ENCODE measurements around the gene HLA-G. TPM values are rescaled to one million over a fixed set of nuclear protein-coding genes. Genes with fewer than 3 reads are reported as not detected.

Gene HLA-G
- polyA plus RNA-seq, 1 donor from 2014 or later = 3.5 TPM

DNA sequence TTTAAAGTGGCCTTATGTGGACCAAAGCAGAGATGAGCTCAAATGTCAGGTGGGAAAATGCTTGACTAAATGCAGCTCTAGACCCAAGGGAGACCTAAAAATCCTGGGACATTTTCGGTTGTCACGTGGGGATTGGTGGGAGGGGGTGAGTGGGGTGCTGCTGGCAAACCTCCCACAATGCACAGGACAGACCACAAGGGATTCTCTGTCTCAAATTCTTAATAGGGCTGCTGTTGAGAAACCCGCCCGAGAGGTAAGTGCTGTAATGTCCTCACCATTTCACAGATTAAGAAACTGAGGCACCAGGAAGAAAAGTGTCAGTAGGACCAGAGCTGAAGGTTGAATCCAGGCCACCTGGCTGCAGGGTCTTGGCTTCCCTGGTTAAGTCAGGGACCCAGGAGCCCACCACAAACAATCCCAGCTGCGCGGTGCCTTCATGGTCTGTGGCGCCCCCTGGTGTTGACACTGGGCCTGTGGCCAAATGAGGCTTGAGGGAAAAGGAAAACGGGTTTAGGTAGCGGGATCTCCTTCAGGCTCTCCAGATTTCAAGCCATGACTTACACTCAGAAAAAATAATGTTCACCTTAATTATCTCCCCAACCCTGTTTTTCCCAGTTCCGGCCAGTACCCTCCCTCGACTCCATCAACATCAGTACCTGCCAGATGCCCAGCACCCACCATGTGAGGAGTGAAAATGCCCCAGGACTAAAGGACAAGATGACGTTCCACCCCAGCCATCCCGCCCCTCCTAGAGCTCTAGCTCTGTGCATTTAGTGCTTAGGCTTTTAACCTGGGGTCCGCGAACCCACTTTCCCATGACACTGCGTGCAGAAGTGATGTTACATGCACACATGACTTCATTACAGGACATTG is 7.2 kb downstream of the HLA-G start:
- H3K4me3 Mint-ChIP-seq = no peak overlapping the region
- peaks cover 39% of the 10 kb centered on the region for H3K27me3 Mint-ChIP-seq
- H3K27ac Mint-ChIP-seq = no peak overlapping the region
- H3K4me1 Mint-ChIP-seq = peaks cover 0 to 5% (median 0%) of the 10 kb centered on the region in 3 donors
- no peaks in the 10 kb centered on the region for H3K36me3 Mint-ChIP-seq
- H3K9me3 Mint-ChIP-seq = no peaks in the 10 kb centered on the region

DNA sequence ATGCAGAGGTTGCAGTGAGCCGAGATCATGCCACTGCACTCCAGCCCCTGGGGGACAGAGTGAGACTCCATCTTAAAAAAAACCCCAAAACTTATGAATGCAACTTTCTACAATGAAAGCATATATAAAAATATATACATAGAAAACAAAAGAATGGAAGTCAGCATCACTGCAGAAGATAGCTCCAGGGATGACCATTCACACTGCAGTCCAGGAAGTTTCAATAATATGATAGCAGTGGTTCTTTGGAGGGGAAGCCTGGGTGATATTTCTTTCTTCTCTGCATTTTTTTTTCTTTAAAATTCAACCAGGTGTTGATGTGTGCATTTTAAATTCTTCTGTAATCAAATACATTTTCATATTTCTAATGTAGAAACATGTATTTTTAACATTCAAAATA is 12.3 kb downstream of the HLA-G start:
- Mint-ChIP-seq H3K4me3 (no peak overlapping the region), H3K9me3 (peaks cover 7 to 20% (median 9%) of the 10 kb centered on the region in 3 donors), H3K36me3 (no peaks in the 10 kb centered on the region), H3K27ac (no peak overlapping the region), H3K27me3 (peaks cover 26% of the 10 kb centered on the region), H3K4me1 (peaks cover 0 to 1% (median 0%) of the 10 kb centered on the region in 3 donors)

DNA sequence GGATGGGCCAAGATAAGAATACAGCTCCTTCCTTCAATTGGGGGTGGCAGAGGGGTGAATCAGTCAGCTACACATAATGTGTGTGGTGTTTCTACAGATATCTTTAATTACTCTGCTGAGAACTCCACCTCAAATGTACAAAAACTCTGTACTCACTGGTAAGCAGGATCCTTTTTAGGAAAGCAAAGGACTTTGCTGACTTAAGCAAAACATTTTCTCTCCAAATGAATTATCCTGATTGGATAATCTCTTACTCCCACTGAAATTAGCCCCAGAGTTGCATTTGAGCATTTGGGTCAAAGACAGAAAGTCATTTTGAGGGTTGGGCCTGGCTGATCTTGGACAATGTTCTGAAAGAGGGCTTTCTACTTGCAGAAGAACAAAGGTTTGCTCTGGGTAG is 13.4 kb downstream of the HLA-G start:
- no peak overlapping the region for H3K27ac Mint-ChIP-seq
- H3K36me3 Mint-ChIP-seq = no peaks in the 10 kb centered on the region
- peaks cover 7 to 20% (median 9%) of the 10 kb centered on the region in 3 donors for H3K9me3 Mint-ChIP-seq
- no peaks in the 10 kb centered on the region for H3K4me1 Mint-ChIP-seq
- H3K4me3 Mint-ChIP-seq = no peak overlapping the region
- H3K27me3 Mint-ChIP-seq = peaks cover 23% of the 10 kb centered on the region

DNA sequence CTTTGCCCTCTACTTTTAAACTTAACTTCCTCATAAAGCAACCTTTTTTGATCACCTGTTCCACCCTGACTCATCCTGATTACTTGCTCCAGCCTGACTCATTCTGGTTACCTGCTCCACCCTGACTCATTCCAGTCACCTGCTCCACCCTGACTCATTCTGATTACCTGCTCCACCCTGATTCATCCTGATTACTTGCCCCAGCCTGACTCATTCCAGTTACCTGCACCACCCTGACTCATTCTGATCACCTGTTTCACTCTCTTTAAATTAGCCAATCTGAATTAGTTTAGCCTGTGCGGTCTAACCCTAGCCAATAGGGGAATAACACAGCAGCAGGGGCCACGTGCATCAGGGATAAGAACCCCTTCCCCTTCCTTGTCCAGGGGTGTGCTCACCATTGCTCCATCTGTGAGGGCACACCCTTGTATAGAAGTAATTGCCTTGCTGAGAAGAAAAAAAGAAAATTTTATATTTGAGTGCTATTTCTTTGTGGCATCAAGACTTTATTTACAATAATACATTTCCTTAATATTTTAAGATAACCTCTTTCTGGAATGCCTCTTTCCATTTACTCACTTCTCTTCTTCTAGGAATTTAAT is 17.9 kb downstream of the HLA-G start:
- H3K9me3 Mint-ChIP-seq = peaks cover 7 to 20% (median 9%) of the 10 kb centered on the region in 3 donors
- no peak overlapping the region for H3K27ac Mint-ChIP-seq
- peaks cover 3 to 10% (median 4%) of the 10 kb centered on the region in 3 donors for H3K4me1 Mint-ChIP-seq
- peaks cover 39% of the 10 kb centered on the region for H3K27me3 Mint-ChIP-seq
- no peaks in the 10 kb centered on the region for H3K36me3 Mint-ChIP-seq
- no peak overlapping the region for H3K4me3 Mint-ChIP-seq

DNA sequence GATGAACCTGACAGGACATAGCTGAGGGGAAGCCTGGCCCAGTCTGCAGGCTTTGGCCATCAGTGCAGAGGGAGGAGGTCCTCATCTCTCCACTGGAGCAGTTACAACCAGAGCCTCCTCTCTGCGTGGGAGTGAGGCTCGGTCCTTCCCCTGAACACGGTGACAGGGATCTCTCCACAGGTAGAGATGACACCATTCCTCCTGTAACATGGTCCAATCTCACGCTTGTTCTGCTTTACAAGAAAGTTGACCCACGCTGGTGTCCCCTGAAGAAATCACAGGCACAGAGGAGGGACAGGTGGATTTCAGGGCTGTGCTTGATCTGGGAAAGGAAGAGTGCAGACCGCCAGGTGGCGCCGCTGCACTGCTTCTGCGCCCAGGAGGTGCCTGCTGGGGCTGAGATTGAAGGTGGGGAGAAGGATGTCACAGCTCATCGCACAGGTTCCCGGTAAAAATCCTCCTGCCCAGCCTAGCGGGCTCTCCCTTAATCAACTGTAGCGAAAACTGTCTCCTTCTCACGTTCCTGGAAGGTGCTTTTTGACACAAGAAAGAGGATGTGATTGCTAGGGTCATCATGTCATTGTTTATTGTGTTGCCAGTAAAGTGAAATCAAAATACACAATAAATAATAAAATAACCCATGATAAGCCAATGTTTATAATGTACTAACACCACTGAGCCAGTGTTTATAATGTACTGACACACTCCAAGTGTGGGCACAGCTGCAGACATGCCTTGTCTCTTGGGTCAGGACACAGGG is 20.4 kb downstream of the HLA-G start:
- Mint-ChIP-seq H3K4me3 (peak overlapping the region in 2 of 4 donors; percentile 7 to 76), H3K36me3 (no peaks in the 10 kb centered on the region)

GRCh38 chr6:29850011-29850553 is 22.5 kb downstream of the HLA-G start:
- no peaks in the 10 kb centered on the region for H3K36me3 Mint-ChIP-seq
- H3K27ac Mint-ChIP-seq = no peak overlapping the region
- H3K27me3 Mint-ChIP-seq = peaks cover 49% of the 10 kb centered on the region
- peak overlapping the region in 3 of 4 donors; percentile 19 to 78 (median 53) for H3K4me3 Mint-ChIP-seq
- H3K4me1 Mint-ChIP-seq = peaks cover 3 to 10% (median 4%) of the 10 kb centered on the region in 3 donors
- H3K9me3 Mint-ChIP-seq = no peaks in the 10 kb centered on the region

More for the DNA sequence above, 20.4 kb downstream of the HLA-G start:
- Mint-ChIP-seq H3K9me3 (peaks cover 0 to 2% (median 1%) of the 10 kb centered on the region in 3 donors), H3K27me3 (peaks cover 51% of the 10 kb centered on the region), H3K4me1 (peaks cover 3 to 10% (median 4%) of the 10 kb centered on the region in 3 donors), H3K27ac (peak overlapping the region in 1 of 3 donors; percentile 65)

DNA sequence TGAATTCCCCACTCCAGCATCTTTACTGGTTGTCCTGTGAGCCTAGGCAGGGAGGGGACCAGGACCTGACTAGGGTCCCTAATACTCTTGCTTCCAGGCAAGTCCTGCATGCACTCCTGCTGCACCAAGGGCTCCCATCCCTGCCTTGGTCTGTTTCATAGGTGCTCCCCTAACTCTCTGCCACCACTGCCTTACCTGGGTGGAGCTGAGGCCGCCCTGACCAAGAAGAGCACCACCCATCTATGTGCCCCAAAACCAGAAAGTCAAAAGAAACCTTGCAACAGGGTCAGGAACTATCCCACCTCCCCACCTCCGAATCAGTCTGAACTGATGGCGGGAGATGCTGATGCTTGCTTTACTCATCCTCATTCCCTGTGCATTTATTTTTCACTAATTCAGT is 23.6 kb downstream of the HLA-G start:
- H3K27me3 Mint-ChIP-seq = peaks cover 49% of the 10 kb centered on the region
- no peak overlapping the region for H3K27ac Mint-ChIP-seq
- no peaks in the 10 kb centered on the region for H3K36me3 Mint-ChIP-seq
- no peak overlapping the region for H3K4me3 Mint-ChIP-seq
- no peaks in the 10 kb centered on the region for H3K9me3 Mint-ChIP-seq
- H3K4me1 Mint-ChIP-seq = peaks cover 3 to 10% (median 4%) of the 10 kb centered on the region in 3 donors

DNA sequence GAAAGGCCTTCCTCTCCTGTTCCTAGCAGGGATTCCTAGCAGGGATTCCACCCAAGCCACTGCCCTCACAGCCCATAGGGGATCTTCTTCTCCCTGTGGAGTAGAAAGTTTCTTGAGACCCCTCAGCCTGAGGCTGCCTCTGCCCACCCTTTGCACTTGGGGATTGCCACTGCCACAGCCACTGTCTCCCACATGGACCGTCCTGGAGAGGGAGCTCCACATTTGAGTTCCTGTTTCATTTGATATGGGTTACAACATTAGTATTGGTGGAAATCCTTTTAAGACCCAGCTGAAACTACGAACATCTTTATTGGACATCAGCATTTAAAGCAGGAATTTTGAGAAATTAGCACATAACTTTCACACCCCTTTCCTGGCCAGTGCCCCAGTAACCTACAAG is 25.6 kb downstream of the HLA-G start:
- H3K27ac Mint-ChIP-seq = no peak overlapping the region
- no peaks in the 10 kb centered on the region for H3K9me3 Mint-ChIP-seq
- peaks cover 0 to 7% (median under 1%) of the 10 kb centered on the region in 3 donors for H3K4me1 Mint-ChIP-seq
- no peak overlapping the region for H3K4me3 Mint-ChIP-seq
- H3K36me3 Mint-ChIP-seq = no peaks in the 10 kb centered on the region
- H3K27me3 Mint-ChIP-seq = peaks cover 48% of the 10 kb centered on the region

DNA sequence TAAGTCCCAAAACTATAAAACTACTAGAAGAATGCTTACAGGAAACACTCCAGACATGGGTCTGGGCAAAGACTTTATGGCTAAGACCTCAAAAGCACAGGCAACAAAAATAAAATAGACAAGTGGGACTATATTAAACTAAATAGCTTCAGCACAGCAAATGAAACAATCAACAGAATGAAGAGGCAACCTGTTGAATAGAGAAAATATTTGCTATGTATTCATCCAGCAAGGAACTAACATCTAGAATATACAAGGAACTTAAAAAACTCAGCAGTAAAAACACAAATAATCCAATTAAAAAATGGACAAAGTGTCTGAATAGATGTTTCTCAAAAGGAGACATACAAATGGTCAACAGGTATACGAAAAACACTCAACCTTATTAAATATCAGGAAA is 30.4 kb downstream of the HLA-G start:
- Mint-ChIP-seq H3K36me3 (no peaks in the 10 kb centered on the region), H3K27me3 (peaks cover 27% of the 10 kb centered on the region), H3K9me3 (peaks cover 0 to 2% (median 0%) of the 10 kb centered on the region in 3 donors), H3K27ac (no peak overlapping the region), H3K4me3 (no peak overlapping the region), H3K4me1 (no peaks in the 10 kb centered on the region)

DNA sequence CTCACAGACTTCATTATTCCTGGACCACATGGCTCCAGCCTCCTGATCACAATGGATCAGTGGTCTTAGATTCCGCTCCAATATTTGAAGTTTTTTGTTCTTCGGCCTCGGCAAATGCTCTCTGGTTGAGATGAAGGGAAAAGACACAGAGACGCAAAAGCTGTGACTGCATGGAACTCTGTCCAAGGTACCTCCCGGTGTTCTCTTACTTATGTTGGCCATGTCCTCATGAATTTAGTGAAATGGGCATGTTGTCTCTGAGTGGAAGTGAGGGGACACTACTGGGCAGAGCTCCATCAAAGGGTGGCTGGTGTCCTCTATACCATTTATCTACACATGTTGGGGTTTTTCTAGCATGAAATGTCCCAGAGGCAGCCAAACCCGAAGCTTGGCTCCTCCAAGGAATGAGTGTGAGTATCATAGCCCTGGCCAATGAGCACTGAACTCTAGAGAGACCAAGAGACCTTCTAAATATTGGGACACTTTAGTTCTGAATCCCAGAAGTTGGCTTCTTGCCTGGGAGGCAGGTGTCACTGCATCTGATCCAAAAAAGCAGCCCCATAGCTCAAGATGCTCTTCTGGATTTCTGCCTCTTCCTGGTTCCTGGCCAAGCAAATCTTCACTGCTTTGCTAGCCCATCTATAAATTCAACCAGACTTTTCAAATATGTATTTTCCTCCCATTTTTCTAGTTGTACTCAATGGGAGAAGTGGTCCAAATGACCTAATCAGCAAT is 34.1 kb downstream of the HLA-G start:
- H3K9me3 Mint-ChIP-seq = peaks cover 0 to 2% (median 0%) of the 10 kb centered on the region in 3 donors
- peaks cover 32% of the 10 kb centered on the region for H3K27me3 Mint-ChIP-seq
- no peak overlapping the region for H3K4me3 Mint-ChIP-seq
- no peak overlapping the region for H3K27ac Mint-ChIP-seq
- no peaks in the 10 kb centered on the region for H3K36me3 Mint-ChIP-seq
- no peaks in the 10 kb centered on the region for H3K4me1 Mint-ChIP-seq

GRCh38 chr6:29864037-29864810 is 36.6 kb downstream of the HLA-G start:
- Mint-ChIP-seq H3K4me1 (no peaks in the 10 kb centered on the region), H3K9me3 (peaks cover 0 to 2% (median 0%) of the 10 kb centered on the region in 3 donors), H3K4me3 (peak overlapping the region in 1 of 4 donors; percentile 29), H3K27ac (no peak overlapping the region), H3K36me3 (no peaks in the 10 kb centered on the region), H3K27me3 (peaks cover 41% of the 10 kb centered on the region)

- H3K36me3 Mint-ChIP-seq = no peaks in the 10 kb centered on the region
- peaks cover 0 to 2% (median 0%) of the 10 kb centered on the region in 3 donors for H3K9me3 Mint-ChIP-seq
- peaks cover 41% of the 10 kb centered on the region for H3K27me3 Mint-ChIP-seq
- no peak overlapping the region for H3K27ac Mint-ChIP-seq
- H3K4me3 Mint-ChIP-seq = no peak overlapping the region
- no peaks in the 10 kb centered on the region for H3K4me1 Mint-ChIP-seq
Observed at GRCh38 chr6:29865631-29866030, 38.0 kb downstream of the HLA-G start.

GRCh38 chr6:29870104-29870503 is 42.5 kb downstream of the HLA-G start:
- Mint-ChIP-seq H3K36me3 (no peaks in the 10 kb centered on the region), H3K27me3 (peaks cover 17% of the 10 kb centered on the region), H3K4me1 (no peaks in the 10 kb centered on the region), H3K27ac (no peak overlapping the region), H3K9me3 (no peaks in the 10 kb centered on the region), H3K4me3 (no peak overlapping the region)
